Measurements from ENCODE around the gene LIN52.

Gene LIN52

DNA sequence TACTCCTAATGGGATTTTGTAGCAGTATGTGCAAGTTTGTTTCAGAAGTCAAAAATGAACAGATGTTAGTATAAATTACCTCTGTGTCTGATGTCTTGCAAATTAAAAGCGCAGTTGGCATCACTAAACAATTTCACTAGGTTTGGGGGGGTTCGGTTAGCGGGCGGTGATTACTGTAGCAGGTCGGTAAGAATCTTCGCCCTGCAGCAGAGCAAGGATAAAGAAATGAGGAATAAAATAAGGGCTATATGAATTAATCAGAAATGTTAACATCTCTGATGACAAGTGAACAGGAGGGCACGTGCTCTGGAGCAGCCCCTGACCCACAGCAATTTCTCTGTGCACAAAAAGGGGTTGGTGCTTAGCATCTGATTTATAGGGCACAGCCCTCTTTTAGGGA is 110.9 kb downstream of the LIN52 start:
- no peak for DNase-seq

DNA sequence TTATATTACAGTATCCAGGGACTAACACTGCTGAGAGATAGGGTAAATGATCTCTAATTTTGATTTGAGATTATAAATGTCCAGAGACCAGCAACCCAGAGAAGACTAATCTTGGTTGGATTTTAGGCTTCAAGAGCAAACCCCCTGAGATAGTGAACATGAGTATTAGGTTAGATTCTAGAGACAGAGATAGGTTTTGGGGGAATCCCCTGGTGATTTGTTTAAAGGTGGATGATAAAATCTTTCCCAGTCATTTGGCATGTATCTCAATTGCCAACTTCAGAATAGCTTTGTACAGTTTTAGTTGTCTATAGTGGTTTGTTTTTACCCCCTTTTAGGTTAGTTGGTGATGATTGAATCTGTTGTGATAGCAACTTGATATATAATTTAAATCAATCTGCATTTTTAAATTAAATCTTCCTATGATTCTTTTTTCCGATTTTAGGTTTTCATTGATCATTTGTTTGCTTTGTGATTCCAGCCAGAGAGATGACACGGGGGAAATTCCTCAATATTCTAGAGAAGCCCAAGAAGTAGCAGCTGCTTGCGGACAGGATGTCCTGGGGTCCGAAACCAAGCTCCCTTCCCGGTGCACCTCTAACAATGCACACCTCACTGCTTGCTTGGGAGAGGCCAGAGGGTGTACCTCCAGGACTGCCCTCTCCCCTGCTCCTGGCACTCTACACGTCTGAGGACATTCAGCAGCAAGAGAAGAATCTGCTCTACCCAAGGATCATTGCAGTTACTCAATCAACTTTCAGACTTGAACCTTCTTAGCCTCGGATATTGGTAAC is 113.9 kb downstream of the LIN52 start:
- no peak for DNase-seq

DNA sequence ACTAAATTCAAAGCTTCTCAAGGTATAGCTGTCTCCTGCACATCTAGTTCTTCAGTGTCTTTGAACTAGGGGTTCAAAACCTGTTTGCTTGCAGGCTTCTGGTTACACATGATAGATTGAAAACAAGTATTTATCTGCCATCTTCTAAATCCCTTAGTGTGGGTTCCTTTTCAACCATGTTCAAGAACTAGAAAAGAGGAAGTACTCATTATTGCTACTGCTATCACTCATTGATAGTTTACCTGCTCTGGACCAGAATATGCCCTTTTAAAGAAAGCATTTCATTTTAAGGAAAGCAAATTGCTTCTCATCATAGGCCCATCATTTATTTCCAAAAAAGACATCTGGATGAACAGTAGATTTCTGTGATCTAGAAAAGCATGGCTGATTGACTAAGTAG is 117.4 kb downstream of the LIN52 start:
- peak; percentile 2 to 9 for DNase-seq

DNA sequence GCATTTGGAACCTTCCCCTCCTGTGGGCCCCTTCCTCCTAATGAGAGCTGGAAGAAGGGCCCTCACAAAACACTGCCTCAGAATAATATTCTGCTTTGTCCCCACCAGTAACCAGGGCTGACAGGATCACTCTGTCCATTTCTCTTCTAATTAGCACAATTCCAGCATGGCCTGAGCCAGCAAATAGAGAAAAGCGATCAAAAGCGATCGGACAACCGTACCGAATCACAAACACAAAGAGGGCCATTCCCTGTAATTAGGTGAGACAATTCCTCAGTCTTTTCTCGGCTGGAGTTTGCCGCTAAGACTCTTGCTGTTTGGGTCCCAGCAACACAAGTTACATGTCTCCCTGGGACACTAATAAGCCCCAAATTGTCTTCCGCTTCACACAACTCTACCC is 118.9 kb downstream of the LIN52 start:
- DNase-seq, result no peak

DNA sequence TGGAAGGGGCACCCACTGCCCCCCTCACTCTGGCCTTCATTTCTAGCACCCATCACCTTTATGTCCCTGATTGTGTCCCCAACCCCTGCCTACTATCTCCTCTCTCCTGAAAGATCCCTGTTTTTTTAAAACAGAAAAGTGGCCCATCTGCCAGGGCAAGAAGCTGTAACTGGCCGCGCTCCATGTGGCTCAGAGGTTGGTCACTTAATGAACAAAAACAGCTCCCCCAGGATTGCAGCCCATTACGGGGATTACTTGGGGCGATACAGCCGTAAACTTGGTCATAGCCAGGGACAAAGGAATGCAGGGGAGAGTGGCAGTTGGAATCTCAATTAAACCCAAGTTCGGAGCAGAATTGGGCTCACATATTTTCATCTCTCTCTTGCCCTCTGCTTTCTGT is 119.7 kb downstream of the LIN52 start:
- DNase-seq, result no peak

DNA sequence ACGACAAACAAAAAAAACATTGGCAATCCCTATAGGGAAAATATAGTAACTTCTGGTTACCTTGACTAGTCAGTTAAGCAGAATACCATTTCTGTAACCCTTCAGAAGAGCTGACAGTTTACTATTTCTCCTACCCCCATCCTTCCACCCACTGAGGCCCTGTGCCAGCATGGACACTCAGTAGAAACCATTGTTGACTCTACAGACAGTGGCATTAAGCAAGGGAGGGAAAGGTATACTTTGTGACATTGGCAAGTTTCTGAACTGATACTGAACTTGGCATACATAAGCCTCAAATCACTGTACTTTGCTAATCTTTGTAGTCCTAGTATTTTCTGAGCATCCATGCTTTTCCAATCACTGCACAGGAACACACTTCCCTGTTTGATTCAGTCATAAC is 121.1 kb downstream of the LIN52 start:
- DNase-seq, result no peak

DNA sequence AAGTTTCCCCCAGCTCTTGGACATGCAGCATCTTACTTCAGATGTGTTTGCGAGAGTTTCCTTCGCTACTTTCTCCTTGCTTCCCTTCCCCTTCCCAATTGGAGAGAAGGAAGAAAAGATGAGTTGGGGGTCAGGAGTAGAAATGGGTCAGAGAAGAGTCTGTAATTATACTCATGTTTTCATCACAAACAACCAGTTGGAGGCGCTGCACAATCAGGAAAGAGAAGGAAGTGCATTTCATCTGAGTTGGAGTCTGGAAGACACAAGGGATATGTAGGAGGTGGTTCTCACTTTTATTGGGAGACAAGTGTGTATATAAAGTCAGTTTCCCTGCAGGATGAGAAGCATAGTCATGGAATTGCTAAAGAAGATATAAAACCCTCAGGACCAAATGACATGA is 123.2 kb downstream of the LIN52 start:
- DNase-seq, result no peak

DNA sequence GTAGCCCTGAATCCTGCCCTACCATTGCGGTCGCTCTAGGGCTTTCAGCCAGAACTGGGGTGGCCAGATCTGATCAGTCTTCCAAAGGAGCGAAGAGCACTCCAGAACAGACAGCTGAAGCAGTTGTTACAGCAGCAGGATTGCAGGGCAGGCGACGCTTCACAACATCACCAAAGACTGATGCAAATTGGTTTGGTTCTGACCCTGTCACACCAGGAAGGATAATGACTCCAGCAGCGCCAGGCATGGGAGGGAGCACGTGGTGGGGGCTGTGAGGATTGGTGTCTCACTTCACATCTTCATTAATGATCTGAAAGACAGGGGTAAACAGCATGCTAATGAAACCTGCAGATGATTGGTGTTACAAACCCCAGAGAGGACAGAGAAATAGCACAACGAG is 123.9 kb downstream of the LIN52 start:
- no peak for DNase-seq

DNA sequence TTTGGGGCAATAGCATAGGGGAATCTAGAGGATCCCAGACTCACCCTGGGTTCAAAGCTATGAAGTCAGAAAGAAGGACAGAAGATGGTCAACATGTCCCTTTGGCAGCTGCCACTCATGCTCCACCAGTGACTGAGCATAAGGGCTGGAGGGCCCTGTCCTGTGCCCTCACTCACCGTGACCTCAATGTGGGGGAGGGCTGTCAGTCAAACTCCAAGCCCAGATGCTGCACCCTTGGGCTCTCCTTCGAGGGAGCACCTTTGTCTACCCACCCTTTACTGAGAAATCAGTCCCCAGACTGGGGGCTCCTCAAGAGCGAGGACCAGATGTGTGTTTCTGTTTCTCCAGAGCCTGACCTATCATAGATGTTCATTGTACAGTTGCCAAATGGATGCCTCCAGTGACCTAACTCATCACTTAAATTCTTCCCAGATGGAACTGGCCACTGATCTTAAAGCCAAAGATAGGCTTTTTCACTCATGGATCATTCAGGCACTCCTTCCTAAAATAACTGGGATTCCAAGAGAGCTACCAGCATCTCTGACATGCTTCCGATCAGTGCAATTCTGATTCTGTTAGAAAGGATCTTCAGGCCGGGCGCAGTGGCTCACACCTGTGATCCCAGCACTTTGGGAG is 127.3 kb downstream of the LIN52 start:
- DNase-seq, result no peak

DNA sequence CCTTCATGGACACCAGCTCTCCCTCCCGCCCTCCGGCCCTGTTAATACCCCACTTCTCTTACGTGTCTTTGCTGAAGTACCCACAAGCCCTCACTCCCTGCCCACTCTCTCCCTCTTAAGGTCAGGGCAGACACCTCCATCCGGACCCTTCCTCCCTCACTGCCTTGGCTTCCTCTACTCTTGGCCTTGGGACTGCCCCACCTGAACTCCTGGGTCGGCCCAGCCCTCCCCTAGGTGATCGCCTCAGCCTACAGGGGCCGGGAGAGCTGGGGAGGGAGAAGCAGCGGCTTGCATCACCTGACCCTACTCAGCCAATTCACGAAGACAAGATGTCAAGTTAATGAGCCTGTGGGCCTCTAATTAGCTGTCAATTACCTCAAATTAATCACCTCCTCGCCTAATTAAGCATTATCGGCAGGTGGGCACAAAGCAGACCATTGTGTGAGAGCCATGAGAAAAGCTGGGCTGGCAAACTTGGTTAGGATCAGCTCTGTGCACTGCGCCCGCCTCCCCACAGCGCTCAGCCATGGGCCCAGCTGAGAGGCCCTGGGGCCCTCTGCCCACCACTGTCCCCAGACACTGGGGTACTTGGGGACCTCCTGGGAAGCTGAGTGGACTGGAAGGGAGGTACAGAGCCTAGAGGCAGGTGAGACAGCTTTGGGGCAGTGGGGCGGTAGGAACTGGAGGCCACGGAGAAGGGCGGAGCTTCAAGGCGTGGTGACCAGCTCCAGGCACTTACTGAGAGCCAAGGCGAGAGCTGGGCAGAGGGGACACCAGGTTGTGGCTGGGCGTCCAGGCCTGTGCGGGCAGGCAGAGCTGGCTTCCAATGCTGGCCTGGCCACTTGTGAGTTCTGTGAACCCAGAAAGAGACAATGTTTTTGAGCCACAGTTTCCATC is 129.4 kb downstream of the LIN52 start:
- DNase-seq, result no peak

DNA sequence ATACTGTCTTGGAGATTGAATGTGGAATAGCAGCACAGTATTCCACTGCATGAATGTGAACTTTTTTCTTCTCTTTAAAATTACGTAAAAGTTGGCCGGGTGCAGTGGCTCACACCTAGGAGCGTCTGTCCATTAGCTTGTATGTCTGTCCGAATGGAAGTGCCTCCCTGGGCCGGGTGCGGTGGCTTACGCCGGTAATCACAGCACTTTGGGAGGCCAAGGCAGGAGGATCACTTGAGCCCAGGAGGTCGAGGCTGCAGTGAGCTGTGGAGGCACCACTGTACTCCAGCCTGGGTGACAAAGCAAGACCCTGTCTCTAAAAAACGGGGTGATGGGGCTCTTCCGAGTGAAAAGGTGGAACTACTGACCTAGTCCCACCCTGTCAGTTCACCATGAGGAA is 131.9 kb downstream of the LIN52 start:
- DNase-seq, result no peak

DNA sequence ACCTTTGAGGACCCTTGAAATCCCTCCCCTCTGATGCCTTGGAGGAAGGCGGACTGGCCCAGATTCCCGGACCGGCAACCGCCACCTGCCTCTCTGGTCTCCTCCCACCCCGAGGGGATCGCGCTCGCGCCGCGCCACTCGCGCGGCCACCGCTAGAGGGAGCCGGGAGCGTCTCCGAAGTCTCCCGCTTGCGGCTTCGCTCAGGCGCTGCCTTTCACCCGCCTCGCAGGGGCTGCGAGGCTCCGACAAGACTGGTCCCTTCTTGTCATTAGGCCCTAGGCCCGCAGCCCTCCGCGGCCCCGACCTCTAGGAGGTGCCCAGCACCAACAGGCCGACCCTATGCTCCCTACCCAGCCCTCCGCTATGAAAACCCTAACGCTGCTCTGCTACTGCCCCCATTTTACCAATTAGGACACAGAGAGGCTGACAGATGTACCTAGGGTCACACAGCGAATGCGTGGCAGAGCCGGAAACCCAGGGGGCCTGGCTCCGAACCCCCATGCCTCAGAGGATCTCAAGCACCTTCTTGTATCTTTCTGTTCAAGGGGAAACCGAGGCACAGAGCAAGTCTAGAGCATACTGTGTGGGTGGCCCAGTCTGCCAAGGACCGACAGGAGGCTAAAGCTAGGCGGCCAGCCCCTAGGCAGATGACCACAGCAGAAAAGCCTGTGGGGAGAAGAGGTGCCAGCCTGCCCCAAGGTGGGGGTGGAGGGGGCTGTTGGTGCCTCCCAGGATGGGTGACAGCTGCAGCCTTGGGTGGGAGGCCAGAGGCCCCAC is 133.1 kb downstream of the LIN52 start:
- peak; percentile 56 to 60 for DNase-seq

DNA sequence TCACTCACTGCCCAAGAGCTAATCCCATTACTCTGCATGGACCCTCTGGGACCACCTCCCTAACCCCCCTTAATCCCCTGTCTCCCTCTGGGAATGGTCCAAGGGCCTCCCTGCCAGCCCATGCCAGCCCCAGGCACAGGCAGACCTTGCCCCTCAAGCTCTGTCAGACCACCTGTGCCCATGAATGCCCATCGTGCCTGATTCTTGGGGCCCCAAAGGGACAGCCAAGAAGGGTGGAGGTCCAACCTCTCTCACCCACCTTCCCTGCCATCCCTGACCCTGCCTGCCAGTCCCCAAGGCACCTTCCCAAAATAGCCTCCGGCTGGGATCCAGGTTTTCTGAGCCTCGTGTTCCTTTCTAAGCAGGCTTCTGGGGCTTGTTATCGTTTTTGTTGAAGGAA is 133.7 kb downstream of the LIN52 start:
- DNase-seq, result no peak

DNA sequence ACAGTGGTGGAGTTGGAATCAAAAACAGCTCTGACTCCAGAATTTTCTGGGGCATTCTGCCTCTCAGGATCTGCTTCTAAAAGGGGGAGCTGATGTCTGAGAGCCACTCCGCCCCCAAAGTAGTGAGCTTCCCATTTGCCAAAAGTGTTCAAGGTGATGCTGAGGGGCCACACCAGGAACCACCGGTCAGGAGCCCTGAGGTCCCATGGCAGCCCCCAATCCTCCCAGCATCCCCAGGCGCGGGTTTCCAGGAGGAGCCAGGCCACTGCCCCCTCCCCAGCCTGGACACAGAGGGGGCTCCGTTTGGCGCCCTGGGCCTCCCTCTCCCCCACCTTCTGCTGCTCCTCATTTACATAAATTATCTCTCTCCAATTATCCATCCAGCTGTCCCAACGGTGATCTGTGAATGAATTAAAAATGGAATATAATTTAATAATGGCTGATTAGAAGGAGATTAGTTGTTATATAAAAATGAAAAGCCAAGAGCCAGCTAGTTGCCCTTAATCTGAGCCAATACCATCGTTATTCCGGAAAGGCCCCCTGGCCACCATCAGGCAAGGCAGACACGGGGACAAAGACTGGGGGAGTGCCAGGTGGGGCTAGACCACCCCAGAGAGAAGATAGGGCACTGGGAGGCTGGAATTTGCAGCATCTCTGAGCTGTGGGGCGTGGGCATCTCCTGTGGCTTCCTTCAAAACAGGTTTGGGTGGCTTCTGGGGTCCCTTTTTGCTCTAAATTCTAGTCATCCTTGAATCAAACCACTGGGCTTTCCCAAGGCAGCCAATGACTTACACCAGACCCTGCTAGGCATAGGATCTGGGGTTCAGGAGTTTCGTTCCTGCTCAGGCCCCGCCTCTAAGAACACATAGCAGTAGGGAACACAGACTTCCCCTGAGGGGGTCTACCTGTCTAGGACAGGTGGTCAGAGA is 134.8 kb downstream of the LIN52 start:
- no peak for DNase-seq

DNA sequence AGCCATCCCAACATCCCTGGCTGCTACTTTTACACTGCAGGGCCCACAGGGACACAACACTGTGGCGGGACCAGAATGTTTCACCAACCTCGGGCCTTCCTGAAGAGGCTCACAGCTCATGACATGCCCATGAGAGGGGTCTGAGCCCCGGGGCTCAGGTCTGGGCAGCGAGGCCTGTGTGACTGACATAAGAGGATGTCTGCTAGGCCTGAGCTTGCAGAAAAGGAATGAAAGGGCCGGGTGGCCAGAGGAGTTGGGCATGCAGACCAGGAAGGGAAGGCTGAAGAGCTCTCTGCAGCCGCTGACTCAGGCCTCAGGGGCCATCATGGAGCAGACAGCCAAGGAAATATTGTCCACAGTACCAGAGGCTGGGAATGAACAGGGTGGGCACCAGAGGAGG is 136.2 kb downstream of the LIN52 start:
- no peak for DNase-seq

DNA sequence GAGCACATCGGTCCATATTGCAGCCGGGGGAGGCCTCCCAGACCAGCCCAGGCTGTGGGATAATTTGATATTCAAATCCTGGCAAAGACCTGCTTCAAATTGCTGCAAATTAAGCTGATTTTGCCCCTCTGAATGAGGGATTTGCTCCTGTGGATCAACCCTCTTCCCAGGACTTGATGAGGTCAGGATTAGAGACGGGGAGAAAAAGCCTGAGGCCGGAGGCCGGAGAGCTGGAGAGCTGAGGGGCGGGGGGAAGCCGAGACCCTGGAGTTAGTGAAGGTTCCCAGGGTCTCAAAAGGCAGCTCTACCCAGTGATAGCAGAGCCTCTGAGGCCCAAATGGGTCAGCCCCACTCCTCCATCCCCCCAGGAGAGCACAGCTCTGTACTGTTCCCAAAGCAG is 137.0 kb downstream of the LIN52 start:
- DNase-seq, result no peak

DNA sequence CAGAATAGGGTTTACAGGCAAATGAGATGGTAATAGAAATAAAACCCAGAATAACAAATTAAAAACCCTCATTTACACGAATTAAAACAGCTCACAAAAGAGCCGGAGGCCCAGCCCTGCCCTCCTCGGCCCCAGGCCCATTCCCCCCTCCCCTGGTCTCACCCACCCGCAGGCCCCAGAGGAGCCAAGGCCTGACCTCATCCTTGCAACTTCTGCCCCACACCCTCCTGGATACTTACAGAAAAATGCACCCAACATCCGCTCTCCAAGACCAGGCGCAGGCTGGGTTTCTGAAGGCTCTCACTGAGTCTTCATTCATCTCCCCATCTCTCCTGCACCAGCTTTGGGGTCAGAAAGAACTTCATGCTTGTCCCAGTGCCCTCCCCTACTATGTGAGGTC is 138.3 kb downstream of the LIN52 start:
- no peak for DNase-seq

DNA sequence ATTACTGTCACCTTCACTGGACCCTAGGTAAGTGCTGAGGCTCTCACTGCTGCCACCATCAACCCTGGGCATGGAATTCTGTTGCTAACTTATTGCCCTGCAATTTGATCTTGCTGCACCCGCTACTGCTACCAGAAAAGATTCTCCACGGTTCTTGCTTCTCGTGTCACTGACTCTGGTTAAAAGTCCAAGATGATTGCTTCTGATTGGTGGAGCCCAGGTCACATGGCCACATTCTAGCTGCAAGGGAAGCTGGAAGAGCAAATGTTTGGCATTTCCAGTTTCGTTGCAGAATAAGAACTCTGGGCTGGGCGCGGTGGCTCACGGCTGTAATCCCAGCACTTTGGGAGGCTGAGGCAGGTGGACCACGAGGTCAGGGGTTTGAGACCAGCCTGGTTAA is 147.0 kb downstream of the LIN52 start:
- no peak for DNase-seq

DNA sequence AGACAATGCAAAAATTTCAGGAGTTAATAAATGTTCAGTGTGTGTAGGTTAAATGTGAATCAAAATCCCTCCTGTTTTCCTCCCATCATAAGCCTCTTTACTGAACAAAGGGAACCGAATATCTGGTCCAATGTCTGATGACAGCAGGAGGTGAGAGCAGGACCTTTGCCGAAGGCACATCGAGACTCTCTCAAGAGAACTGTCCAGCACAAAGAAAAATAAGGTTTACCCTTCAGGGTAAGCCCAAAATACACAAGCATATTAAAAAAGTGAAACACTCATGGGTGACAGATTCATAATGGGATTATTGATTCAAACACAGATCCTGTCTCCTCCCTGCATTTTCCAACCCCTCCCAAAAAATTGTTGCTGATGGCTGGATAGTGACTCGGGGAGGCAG is 150.3 kb downstream of the LIN52 start:
- no peak for DNase-seq

DNA sequence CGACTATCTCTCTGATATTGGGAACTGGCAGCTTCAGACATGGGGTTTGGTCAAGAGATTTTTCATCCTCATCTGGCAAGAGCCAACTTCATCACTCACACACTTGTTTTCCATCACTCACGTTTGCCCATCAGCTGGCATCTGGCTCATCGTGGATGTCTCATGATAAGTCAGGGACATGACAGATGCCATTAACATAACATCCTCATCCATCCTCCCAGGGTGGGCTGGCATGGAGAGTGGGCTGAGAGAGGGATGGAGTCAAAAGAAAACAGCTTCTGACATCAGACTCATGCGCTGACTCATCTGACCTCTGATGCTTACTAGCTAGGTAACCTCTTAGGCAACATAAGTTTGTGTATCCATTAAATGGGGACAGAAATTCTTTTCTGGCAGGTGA is 152.7 kb downstream of the LIN52 start:
- DNase-seq, result no peak

DNA sequence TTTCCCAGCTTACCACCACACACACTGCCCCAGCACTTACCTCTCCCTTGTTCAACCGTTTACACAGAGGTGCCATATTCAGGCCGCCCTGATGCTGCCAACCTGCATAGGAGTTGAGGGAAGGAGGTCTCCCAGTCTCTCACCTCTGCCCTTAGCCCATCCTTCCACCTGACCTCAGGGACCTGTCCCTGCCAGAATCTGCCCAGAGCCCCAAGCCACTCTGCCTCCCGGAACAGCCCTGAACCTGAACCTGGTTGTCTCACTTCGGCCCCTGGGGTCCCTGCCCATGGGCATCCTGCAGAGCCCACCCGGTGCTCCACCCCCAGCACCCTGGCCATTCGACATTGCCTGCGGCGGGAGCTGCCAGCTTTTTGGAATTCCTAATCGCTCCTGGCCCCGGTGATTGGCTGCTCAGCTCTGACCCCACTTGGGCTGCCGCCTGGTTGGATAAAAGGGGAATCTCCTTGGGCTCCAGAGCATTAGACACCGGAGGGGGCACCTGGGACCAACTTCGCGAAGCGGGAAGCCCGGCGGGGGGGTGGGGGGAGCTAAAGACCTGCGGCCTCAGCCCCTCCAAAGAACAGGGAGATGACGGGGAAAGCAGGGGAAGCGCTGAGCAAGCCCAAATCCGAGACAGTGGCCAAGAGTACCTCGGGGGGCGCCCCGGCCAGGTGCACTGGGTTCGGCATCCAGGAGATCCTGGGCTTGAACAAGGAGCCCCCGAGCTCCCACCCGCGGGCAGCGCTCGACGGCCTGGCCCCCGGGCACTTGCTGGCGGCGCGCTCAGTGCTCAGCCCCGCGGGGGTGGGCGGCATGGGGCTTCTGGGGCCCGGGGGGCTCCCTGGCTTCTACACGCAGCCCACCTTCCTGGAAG is 154.5 kb downstream of the LIN52 start, which contains the start of gene VSX2:
TSS of gene VSX2 (plus strand) at position 476 of the 874 bp plus-strand sequence. CDS start at position 589, 113 bp downstream.
- DNase-seq, result no peak

Measured in Kasumi-1 (cell line).